ENCODE measurements around the gene HMCN1.

HMCN1 gene

DNA sequence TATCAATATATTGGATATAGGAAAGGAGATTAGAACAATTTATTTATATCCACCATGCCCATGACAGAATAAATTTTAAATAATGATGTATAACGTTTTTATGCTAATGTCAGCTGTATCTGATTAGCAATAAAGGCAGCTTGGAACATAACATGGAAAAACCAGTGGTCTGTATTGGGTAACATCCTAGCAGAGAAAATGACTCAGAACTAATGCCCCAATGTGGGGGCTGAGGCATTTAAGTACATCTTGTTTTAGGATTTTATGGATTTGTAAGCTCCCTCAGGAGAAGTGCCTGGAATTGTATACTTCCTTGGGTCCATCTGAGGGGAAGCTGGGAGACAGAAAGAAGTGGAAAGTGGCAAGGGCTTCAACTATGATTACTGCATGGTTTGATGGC is 82.3 kb downstream of the HMCN1 start:
- H3K4me3 ChIP-seq, result no peak overlapping the region
- no peak overlapping the region for H3K9ac ChIP-seq
- H3K36me3 ChIP-seq, result no peaks in the 10 kb centered on the region
- H3K27me3 ChIP-seq, result no peaks in the 10 kb centered on the region
- H4K20me1 ChIP-seq, result no peaks in the 10 kb centered on the region
- H3K4me2 ChIP-seq, result no peak overlapping the region
- no peak for TF ChIP-seq Cebpa-rat (IDR thresholded peaks at IDR 0.05)
- no peaks in the 10 kb centered on the region for H3K4me1 ChIP-seq
- no peak overlapping the region for H3K27ac ChIP-seq
- no peaks in the 10 kb centered on the region for H3K9me3 ChIP-seq

DNA sequence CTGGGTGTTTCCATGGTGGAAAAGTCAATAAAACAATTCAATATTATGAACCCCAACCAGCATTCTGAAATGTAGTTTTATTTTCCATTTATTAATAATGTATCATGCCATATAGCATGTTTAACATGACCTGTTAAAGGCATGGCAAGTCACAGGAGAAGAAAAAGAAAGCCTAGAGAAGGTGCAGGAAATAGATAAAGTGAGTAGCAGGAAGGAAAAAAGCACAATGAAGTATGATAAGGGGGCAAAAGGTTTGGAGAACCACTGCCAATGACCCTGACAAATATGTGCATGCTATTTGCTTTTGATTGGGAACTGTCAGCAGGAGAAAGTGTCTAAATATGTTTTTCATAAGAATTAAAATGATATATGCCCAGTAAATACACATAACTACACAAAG is 85.6 kb downstream of the HMCN1 start:
- no peak overlapping the region for H3K4me3 ChIP-seq
- no peak for TF ChIP-seq Cebpa-rat (IDR thresholded peaks at IDR 0.05)
- no peaks in the 10 kb centered on the region for H3K36me3 ChIP-seq
- no peaks in the 10 kb centered on the region for H3K4me1 ChIP-seq
- no peak overlapping the region for H3K9ac ChIP-seq
- no peak overlapping the region for H3K27ac ChIP-seq
- no peaks in the 10 kb centered on the region for H4K20me1 ChIP-seq
- no peak overlapping the region for H3K4me2 ChIP-seq
- no peaks in the 10 kb centered on the region for H3K27me3 ChIP-seq
- no peaks in the 10 kb centered on the region for H3K9me3 ChIP-seq

DNA sequence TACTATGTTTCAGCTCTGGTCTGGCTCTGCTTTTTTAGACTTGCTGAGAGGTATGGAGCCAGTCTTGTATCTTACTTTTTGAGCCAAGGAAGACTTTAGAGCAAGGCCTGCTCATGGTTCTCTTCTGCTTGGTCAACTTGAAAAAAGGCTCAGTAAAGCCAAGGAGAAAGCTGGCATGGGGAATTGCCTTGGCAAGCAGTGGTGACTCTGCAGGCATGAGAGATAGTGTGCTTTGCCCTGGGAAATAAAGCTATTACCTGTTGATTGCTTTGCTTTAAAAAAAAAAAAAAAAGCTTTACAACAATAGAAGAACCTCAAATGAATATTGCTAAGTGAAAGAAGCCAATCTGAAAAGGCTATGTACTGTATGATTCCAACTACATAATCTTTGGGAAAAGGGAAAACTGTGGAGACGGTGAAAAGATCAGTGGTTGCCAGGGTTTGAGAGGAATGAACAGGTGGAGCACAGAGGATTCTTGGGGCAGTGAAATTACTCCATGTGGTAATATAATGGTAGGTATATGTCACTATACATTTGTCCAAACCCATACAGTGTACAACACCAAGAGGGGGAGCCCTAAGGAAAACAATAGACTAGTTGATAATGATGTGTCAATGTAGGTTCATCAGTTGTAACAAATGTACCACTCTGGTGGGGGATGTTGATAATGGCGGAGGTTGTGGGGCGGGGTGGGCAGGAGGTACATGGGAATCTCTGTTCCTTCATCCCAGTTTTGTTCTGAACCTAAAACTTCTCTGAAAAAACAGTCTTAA is 87.6 kb downstream of the HMCN1 start:
- Histone ChIP-seq H3K36me3 (no peaks in the 10 kb centered on the region), H3K9me3 (no peaks in the 10 kb centered on the region), H3K4me3 (no peak overlapping the region), H3K27me3 (no peaks in the 10 kb centered on the region), H3K4me1 (no peaks in the 10 kb centered on the region), H3K9ac (no peak overlapping the region), H3K4me2 (no peak overlapping the region), H4K20me1 (no peaks in the 10 kb centered on the region), H3K27ac (no peak overlapping the region)
- no peak for TF ChIP-seq Cebpa-rat (IDR thresholded peaks at IDR 0.05)

DNA sequence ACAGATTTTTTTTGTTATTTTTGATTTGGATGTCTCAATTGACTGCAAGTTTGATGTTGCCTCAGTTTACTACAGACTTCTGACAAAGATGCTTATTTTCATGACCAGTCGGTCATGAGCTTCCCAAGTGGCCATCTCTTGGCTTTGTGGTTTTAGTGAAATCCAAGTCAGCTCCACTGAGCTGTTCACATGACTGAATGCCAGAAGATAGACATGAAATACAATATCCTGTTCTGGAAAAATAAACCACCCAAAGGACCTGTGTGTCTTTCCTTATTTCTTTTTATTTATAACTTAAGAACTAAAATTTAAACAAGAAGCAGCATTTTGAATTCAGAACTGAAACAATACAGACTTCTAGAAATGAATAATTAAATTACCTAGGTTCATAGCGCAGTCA is 89.3 kb downstream of the HMCN1 start:
- Histone ChIP-seq H4K20me1 (no peaks in the 10 kb centered on the region), H3K4me2 (no peak overlapping the region), H3K36me3 (no peaks in the 10 kb centered on the region), H3K27ac (no peak overlapping the region), H3K27me3 (no peaks in the 10 kb centered on the region), H3K4me1 (no peaks in the 10 kb centered on the region), H3K9ac (no peak overlapping the region), H3K9me3 (no peaks in the 10 kb centered on the region), H3K4me3 (no peak overlapping the region)
- TF ChIP-seq Cebpa-rat (IDR thresholded peaks at IDR 0.05), result no peak

DNA sequence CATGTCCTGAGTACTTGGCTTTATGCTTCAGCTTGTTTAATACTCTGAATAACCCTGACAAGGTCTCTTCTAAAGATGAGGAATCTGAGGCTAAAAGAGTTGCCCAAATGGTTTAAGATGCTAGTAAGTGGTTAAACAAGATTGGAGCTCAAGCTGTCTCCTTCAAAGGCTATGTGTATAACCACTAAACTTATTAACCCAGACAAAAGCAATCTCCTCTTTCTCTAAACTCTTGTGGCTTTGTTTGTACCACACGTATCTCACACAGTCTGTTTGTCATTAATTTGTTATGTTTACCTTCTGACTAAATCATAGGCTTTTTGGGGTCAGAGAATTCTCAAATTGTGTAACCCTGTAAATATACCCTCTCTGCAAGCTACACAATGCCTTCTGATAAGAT is 89.9 kb downstream of the HMCN1 start:
- H3K4me1 ChIP-seq, result no peaks in the 10 kb centered on the region
- no peak overlapping the region for H3K4me3 ChIP-seq
- H3K27me3 ChIP-seq, result no peaks in the 10 kb centered on the region
- H4K20me1 ChIP-seq, result no peaks in the 10 kb centered on the region
- H3K27ac ChIP-seq, result no peak overlapping the region
- H3K4me2 ChIP-seq, result no peak overlapping the region
- TF ChIP-seq Cebpa-rat (IDR thresholded peaks at IDR 0.05), result no peak
- H3K9ac ChIP-seq, result no peak overlapping the region
- no peaks in the 10 kb centered on the region for H3K36me3 ChIP-seq
- H3K9me3 ChIP-seq, result no peaks in the 10 kb centered on the region

DNA sequence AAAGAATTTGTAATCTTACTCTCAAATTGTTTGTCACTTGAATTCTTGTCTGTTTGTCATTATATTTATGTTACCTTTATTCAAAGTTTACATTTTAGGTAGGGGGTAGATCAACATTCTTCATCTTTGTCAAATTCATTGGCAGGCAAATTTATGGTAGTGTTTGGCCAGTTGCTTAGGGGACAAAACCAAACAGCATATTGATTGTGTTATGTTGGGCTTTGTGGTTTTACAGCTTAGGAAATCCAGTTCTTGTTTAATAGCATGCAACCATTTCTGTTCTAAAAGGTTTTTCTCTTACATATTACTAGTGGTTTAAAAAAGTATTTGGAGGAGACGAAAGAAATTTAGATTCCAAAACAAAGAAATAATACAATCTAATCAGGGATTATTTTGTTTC is 91.4 kb downstream of the HMCN1 start:
- TF ChIP-seq Cebpa-rat (IDR thresholded peaks at IDR 0.05), result no peak
- no peak overlapping the region for H3K4me3 ChIP-seq
- no peaks in the 10 kb centered on the region for H3K27me3 ChIP-seq
- H3K27ac ChIP-seq, result no peak overlapping the region
- H3K9me3 ChIP-seq, result no peaks in the 10 kb centered on the region
- H3K9ac ChIP-seq, result no peak overlapping the region
- H3K36me3 ChIP-seq, result no peaks in the 10 kb centered on the region
- no peaks in the 10 kb centered on the region for H3K4me1 ChIP-seq
- H3K4me2 ChIP-seq, result no peak overlapping the region
- H4K20me1 ChIP-seq, result no peaks in the 10 kb centered on the region

DNA sequence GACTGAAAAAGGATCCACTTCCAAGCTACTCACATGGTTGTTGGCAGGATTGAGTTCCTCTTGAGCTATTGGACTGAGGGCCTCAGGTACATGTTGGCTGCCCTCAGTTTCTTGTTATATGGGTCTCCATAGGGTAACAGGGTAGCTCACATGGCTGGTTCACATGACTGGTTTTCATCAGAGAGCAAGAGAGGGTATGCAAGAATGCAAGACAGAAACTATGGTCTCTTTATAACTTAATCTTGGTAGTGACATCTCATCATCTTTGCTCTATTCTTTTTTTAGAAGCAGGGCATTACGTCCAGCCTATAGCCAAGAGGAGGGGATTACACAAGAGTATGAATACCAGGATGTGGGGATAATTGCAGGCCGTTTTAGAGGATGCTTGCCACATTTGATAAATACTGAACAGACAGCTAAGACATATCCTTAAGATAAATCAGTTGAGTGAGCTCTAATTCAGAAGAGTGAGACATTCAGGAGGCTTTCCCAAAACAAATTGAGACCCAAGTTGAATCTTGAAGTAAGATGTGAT is 100.2 kb downstream of the HMCN1 start:
- Histone ChIP-seq H3K27ac (no peak overlapping the region), H4K20me1 (no peaks in the 10 kb centered on the region), H3K9ac (no peak overlapping the region), H3K36me3 (no peaks in the 10 kb centered on the region), H3K9me3 (no peaks in the 10 kb centered on the region), H3K4me2 (no peak overlapping the region), H3K27me3 (no peaks in the 10 kb centered on the region), H3K4me1 (no peaks in the 10 kb centered on the region), H3K4me3 (no peak overlapping the region)
- no peak for TF ChIP-seq Cebpa-rat (IDR thresholded peaks at IDR 0.05)

DNA sequence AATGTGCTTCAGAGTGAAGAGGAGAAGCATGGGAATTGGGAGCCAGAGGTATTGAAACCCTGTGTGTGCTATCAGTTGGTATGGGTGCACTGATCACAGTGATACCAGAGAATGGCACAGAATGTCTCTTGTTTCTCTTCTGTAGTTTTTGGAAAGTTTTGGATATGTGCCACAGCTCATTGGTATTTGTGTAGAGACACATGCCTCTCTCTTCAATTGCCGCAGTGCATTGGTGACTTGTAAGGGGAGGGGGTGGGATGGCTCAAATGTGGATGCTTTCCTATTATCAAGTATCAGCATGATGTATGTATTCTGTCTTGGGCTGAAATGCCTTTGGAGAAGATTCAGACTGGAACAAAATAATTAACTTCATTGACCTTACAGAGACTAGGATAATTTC is 101.0 kb downstream of the HMCN1 start:
- Histone ChIP-seq H3K9me3 (no peaks in the 10 kb centered on the region), H3K9ac (no peak overlapping the region), H4K20me1 (no peaks in the 10 kb centered on the region), H3K36me3 (no peaks in the 10 kb centered on the region), H3K27ac (no peak overlapping the region), H3K27me3 (no peaks in the 10 kb centered on the region), H3K4me3 (no peak overlapping the region), H3K4me1 (no peaks in the 10 kb centered on the region), H3K4me2 (no peak overlapping the region)
- TF ChIP-seq Cebpa-rat (IDR thresholded peaks at IDR 0.05), result no peak

DNA sequence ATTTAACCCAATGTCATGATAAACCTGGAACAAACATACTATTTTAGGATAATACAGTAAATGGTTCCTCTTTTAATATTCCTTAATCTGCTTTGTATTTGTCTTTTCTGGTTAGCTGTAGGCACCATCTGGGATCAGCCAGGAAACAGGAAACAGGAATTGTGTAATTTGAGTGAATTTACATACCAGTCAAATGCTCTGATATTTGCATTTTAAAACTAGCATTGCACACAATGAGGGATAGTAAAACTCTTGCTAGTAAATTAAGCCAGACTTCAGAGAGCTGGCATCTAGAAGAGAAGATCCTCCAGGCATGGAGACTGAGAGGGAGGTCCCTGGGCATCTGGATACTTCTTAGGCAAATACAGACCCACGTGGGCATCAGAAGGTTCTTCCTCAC is 103.5 kb downstream of the HMCN1 start:
- no peaks in the 10 kb centered on the region for H3K4me1 ChIP-seq
- H3K36me3 ChIP-seq, result no peaks in the 10 kb centered on the region
- H3K9me3 ChIP-seq, result no peaks in the 10 kb centered on the region
- H4K20me1 ChIP-seq, result no peaks in the 10 kb centered on the region
- no peaks in the 10 kb centered on the region for H3K27me3 ChIP-seq
- TF ChIP-seq Cebpa-rat (IDR thresholded peaks at IDR 0.05), result no peak
- H3K4me2 ChIP-seq, result no peak overlapping the region
- no peak overlapping the region for H3K4me3 ChIP-seq
- no peak overlapping the region for H3K9ac ChIP-seq
- H3K27ac ChIP-seq, result no peak overlapping the region

DNA sequence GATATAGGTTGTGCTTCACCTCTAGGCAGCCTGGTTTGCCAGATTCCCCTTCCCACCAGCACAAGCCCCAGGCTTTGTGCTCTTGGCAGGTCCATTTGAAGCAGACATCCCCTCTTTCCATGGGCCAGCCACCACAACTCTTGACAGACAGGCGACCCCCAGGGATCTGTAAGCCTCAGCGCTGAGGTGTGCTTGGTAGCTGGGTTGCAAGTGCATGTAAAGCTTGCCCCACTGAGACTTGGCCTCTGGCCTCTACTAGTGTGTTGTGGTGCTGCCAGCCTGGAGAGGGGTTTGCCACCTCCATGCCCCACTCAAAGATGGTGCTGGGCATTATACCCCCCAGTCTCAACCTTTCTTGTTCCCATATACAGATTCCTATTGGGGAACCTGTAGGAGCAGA is 103.9 kb downstream of the HMCN1 start:
- Histone ChIP-seq H3K4me1 (no peaks in the 10 kb centered on the region), H3K4me2 (no peak overlapping the region), H3K27ac (no peak overlapping the region), H3K9me3 (no peaks in the 10 kb centered on the region), H3K27me3 (no peaks in the 10 kb centered on the region), H3K9ac (no peak overlapping the region), H4K20me1 (no peaks in the 10 kb centered on the region), H3K36me3 (no peaks in the 10 kb centered on the region), H3K4me3 (no peak overlapping the region)
- TF ChIP-seq Cebpa-rat (IDR thresholded peaks at IDR 0.05), result no peak

DNA sequence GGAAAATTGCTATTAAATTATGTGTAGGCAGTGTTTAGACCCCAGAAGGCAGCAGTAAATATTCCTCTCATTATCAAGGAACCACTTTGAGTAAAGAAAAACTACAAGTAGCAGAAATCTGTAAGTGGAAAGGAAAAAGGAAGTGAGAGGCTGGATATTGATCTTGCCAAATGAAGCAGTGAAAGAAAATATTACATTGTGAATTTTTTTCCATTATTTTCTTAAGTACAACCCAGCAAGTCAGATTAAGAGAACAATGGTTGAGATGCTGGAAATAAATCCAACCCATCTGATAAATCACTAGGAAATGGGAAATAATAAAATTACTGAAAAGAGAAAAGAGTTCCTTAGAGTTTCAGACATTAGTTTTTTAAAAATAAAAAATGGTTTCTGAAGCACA is 106.7 kb downstream of the HMCN1 start:
- no peaks in the 10 kb centered on the region for H3K4me1 ChIP-seq
- H3K36me3 ChIP-seq, result no peaks in the 10 kb centered on the region
- no peaks in the 10 kb centered on the region for H4K20me1 ChIP-seq
- TF ChIP-seq Cebpa-rat (IDR thresholded peaks at IDR 0.05), result no peak
- no peak overlapping the region for H3K27ac ChIP-seq
- H3K9ac ChIP-seq, result no peak overlapping the region
- H3K9me3 ChIP-seq, result no peaks in the 10 kb centered on the region
- no peak overlapping the region for H3K4me2 ChIP-seq
- no peaks in the 10 kb centered on the region for H3K27me3 ChIP-seq
- H3K4me3 ChIP-seq, result no peak overlapping the region
